Lower leg skin (tissue), 4 donors: ENCODE measurements around the gene ELMOD3. TPM values are rescaled to one million over a fixed set of nuclear protein-coding genes. Genes with fewer than 3 reads are reported as not detected.

Experiments
- DNase-seq, 2 donors: peaks; one replicate each; pipeline ENCODE4 v3.0.0-alpha.2; 2019; ENCODE audit warnings: low spot score in 2 of 2
- H3K4me3 ChIP-seq: fragments of 200-600 bp; sonication (generic); 2 replicates; pipeline ENCODE4 v1.5.1; 2017; ENCODE audit warnings: mild to moderate bottlenecking, low read depth; ENCODE audit not compliant: poor library complexity, severe bottlenecking
- CTCF ChIP-seq, 3 donors: fragments of 450-650 bp; IDR thresholded peaks; one replicate each; pipeline ENCODE4 v1.5.1; 2016; ENCODE audit warnings: antibody characterized with exemption in 3 of 3, mild to moderate bottlenecking in 3 of 3, moderate library complexity in 2 of 3
- POLR2A ChIP-seq, 2 donors: fragments of 450-650 bp; IDR thresholded peaks; one replicate each; pipeline ENCODE4 v1.6.1; 2016 to 2017; ENCODE audit warnings: antibody characterized with exemption in 2 of 2, mild to moderate bottlenecking in 1 of 2, moderate library complexity in 1 of 2
- WGBS, 2 donors: methylation state at CpG; one replicate each; pipeline ENCODE4 v1.1.5; 2018; 5-methylcytosine and 5-hydroxymethylcytosine counted together
- intact Hi-C: fragments of 100-400 bp; cut with DNase I; formaldehyde crosslinking; loops from one replicate; pipeline ENCODE4 v1.15.0; 2023; ENCODE audit warnings: low total_unique reads
- total RNA-seq, 4 donors: library from RNA; depleted of rRNA; stranded (reverse); fragments of >200 nt; gene quantifications; one replicate each; pipeline ENCODE4 v1.1.0, GENCODE V29; 2016

Gene ELMOD3
- total RNA-seq, 4 donors from 2014 or later: 10.0 to 26.1 (median 23.5) TPM

GRCh38 chr2:85344356-85344954 is 10.1 kb upstream of the ELMOD3 start:
- DNase-seq: no peak
- no peak overlapping the region for H3K4me3 ChIP-seq
- TF ChIP-seq CTCF (IDR thresholded peaks at IDR 0.05) (no peak), POLR2A (IDR thresholded peaks at IDR 0.05) (no peak)
- intact Hi-C loops: no loop called here
- 78 to 80% methylated on average over 11 to 14 of the region's 14 CpGs for WGBS, 2 donors

- DNase-seq: no peak
- H3K4me3 ChIP-seq: no peak overlapping the region
- intact Hi-C loops: no loop called here
- TF ChIP-seq POLR2A (IDR thresholded peaks at IDR 0.05) (no peak), CTCF (IDR thresholded peaks at IDR 0.05) (no peak)
- 85 to 95% methylated on average over 3 of the region's 3 CpGs for WGBS, 2 donors
These were observed 7.0 kb upstream of the ELMOD3 start for GRCh38 chr2:85347599-85347998.

DNA sequence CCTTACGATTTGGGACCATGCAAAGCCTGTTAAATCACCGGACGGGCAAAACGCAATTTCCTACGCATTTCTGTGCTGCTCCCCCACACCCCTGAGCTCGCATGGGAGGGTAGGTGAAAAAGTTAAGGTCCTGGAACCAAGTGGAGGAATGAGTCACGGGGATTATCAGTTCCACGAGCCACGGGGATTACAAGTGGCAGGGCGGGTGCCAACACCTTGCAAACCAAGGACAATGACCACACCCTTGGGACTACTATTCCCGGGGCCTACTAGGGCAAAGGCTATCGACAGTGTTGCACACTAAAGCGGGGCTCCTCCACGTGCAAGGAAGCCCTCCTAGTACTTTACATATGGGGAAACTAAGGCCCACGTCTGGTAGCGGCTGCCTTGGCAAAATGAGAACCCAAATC is 688 bp upstream of the ELMOD3 start:
- peak; percentile 57 to 91 for DNase-seq
- H3K4me3 ChIP-seq: peak overlapping the region; percentile 57
- intact Hi-C loops: no loop called here
- WGBS, 2 donors: 4 to 11% methylated on average over 12 to 16 of the region's 16 CpGs
- TF ChIP-seq CTCF (IDR thresholded peaks at IDR 0.05) (no peak), POLR2A (IDR thresholded peaks at IDR 0.05) (no peak)

GRCh38 chr2:85355073-85355410 is 473 bp downstream of the ELMOD3 start:
- 1 to 6% methylated on average over 10 of the region's 10 CpGs for WGBS, 2 donors
- intact Hi-C loops: no loop called here

GRCh38 chr2:85355521-85355920 is 952 bp downstream of the ELMOD3 start:
- DNase-seq: no peak
- no peak overlapping the region for H3K4me3 ChIP-seq
- 71 to 72% methylated on average over 3 of the region's 3 CpGs for WGBS, 2 donors
- no peak for TF ChIP-seq CTCF (IDR thresholded peaks at IDR 0.05)
- no peak for TF ChIP-seq POLR2A (IDR thresholded peaks at IDR 0.05)
- intact Hi-C loops: no loop called here

More at GRCh38 chr2:85355073-85355410, 473 bp downstream of the ELMOD3 start:
- TF ChIP-seq POLR2A (IDR thresholded peaks at IDR 0.05) (no peak), CTCF (IDR thresholded peaks at IDR 0.05) (no peak)
- H3K4me3 ChIP-seq: peak overlapping the region; percentile 58
- DNase-seq: no peak

GRCh38 chr2:85356186-85356585 is 1.6 kb downstream of the ELMOD3 start:
- WGBS, 2 donors: 97 to 100% methylated on average over 2 of the region's 2 CpGs
- DNase-seq: no peak
- no peak overlapping the region for H3K4me3 ChIP-seq
- TF ChIP-seq POLR2A (IDR thresholded peaks at IDR 0.05) (no peak), CTCF (IDR thresholded peaks at IDR 0.05) (no peak)
- intact Hi-C loops: no loop called here
